ENCODE results near the gene SLC44A5. TPM values are rescaled to one million over a fixed set of nuclear protein-coding genes. Genes with fewer than 3 reads are reported as not detected.
"Not testable (repeated sequence)": the region's sequence is repeated elsewhere in the genome, so short reads cannot be mapped to it uniquely, and the experiment has no call there.

SLC44A5 gene
- total RNA-seq, 1 experiment from 2014 or later, result 0.18 TPM

GRCh38 chr1:75366595-75366994 lies 244.3 kb downstream of the SLC44A5 start:
- no peak for DNase-seq (ENCODE audit: low read depth, low spot score)
- no peak for ATAC-seq
- CTCF ChIA-PET, result no interaction called here
- H3K27ac ChIP-seq (ENCODE audit: low read length), result no peak overlapping the region
- intact Hi-C loops (cut with micrococcal nuclease; ENCODE audit: unreplicated experiment), result no loop called here
- no peak for TF ChIP-seq REST (IDR thresholded peaks at IDR 0.05; ENCODE audit: insufficient read depth in 1 of 2, low read depth in 2 of 2, low read length in 1 of 2)
- no TSS peak for BruUV-seq (replicated peaks)
- no peaks in the 10 kb centered on the region for H3K36me3 ChIP-seq (ENCODE audit: control insufficient read depth, insufficient read depth, low read length)
- H3K4me1 ChIP-seq (ENCODE audit: control insufficient read depth, insufficient read depth, low read length), result no peaks in the 10 kb centered on the region
- POLR2A ChIA-PET, result no interaction called here
- no peaks in the 10 kb centered on the region for H3K27me3 ChIP-seq (ENCODE audit: control insufficient read depth, insufficient read depth, low read length)
- in situ Hi-C loops (cut with HindIII; ENCODE audit: low pct_unique_long_range_greater_than_20kb, low sequenced_read_pairs), result no loop called here
- H3K9me3 ChIP-seq (ENCODE audit: control insufficient read depth, insufficient read depth, low read depth, low read length), result no peaks in the 10 kb centered on the region; the same call in 1 of the 2 replicates
- H3K4me3 ChIP-seq (ENCODE audit: low read depth in 2 of 2, low read length in 2 of 2), result no peak overlapping the region

- DNase-seq (ENCODE audit: low read depth, low spot score), result no peak
- BruUV-seq (replicated peaks), result no TSS peak
- intact Hi-C loops (cut with micrococcal nuclease; ENCODE audit: unreplicated experiment) (no loop called here), in situ Hi-C loops (cut with HindIII; ENCODE audit: low pct_unique_long_range_greater_than_20kb, low sequenced_read_pairs) (no loop called here)
- H3K9me3 ChIP-seq (ENCODE audit: control insufficient read depth, insufficient read depth, low read depth, low read length), result no peaks in the 10 kb centered on the region; the same call in 1 of the 2 replicates
- H3K27ac ChIP-seq (ENCODE audit: low read length), result no peak overlapping the region
- TF ChIP-seq CTCF (IDR thresholded peaks at IDR 0.05), result no peak
- TF ChIP-seq TCF7L2 (IDR thresholded peaks at IDR 0.05; ENCODE audit: low read depth, low read length), result no peak
- TF ChIP-seq SIN3A (IDR thresholded peaks at IDR 0.05; ENCODE audit: borderline replicate concordance, insufficient read depth, low read depth, low read length), result no peak
- TF ChIP-seq POLR2AphosphoS5 (IDR thresholded peaks at IDR 0.05; ENCODE audit: low read depth, low read length), result no peak
- no peak for TF ChIP-seq REST (IDR thresholded peaks at IDR 0.05; ENCODE audit: insufficient read depth in 1 of 2, low read depth in 2 of 2, low read length in 1 of 2)
- H3K36me3 ChIP-seq (ENCODE audit: control insufficient read depth, insufficient read depth, low read length), result no peaks in the 10 kb centered on the region
- CTCF ChIA-PET, result no interaction called here
- no peak overlapping the region for H3K4me3 ChIP-seq (ENCODE audit: low read depth in 2 of 2, low read length in 2 of 2)
- no peaks in the 10 kb centered on the region for H3K27me3 ChIP-seq (ENCODE audit: control insufficient read depth, insufficient read depth, low read length)
- H3K4me1 ChIP-seq (ENCODE audit: control insufficient read depth, insufficient read depth, low read length), result no peaks in the 10 kb centered on the region
- POLR2A ChIA-PET, result no interaction called here
- ATAC-seq, result no peak
Measured at GRCh38 chr1:75361260-75361659, 249.7 kb downstream of the SLC44A5 start.

GRCh38 chr1:75354267-75354666 lies 256.6 kb downstream of the SLC44A5 start:
- BruUV-seq (replicated peaks); H3K27me3 ChIP-seq (ENCODE audit: control insufficient read depth, insufficient read depth, low read length); H3K9me3 ChIP-seq (ENCODE audit: control insufficient read depth, insufficient read depth, low read depth, low read length); intact Hi-C loops (cut with micrococcal nuclease; ENCODE audit: unreplicated experiment); POLR2A ChIA-PET; H3K4me1 ChIP-seq (ENCODE audit: control insufficient read depth, insufficient read depth, low read length); DNase-seq (ENCODE audit: low read depth, low spot score); H3K4me3 ChIP-seq (ENCODE audit: low read depth in 2 of 2, low read length in 2 of 2); CTCF ChIA-PET; H3K27ac ChIP-seq (ENCODE audit: low read length); ATAC-seq; in situ Hi-C loops (cut with HindIII; ENCODE audit: low pct_unique_long_range_greater_than_20kb, low sequenced_read_pairs); H3K36me3 ChIP-seq (ENCODE audit: control insufficient read depth, insufficient read depth, low read length): not testable (repeated sequence)

Measured in Panc1 (cell line).